HCT116 (cell line): ENCODE results near the gene CPEB3.

Experiments
- CBX3 ChIP-seq: IDR thresholded peaks from 2 replicates; pipeline ENCODE4 v1.6.1; 2012; ENCODE audit warnings: low read depth
- FOSL1 ChIP-seq: IDR thresholded peaks from 2 replicates; pipeline ENCODE4 v1.6.1; 2012; ENCODE audit warnings: low read depth
- POLR2A ChIP-seq: IDR thresholded peaks from 2 replicates; pipeline ENCODE4 v1.7.0; 2011; ENCODE audit warnings: borderline replicate concordance; ENCODE audit not compliant: insufficient read depth, insufficient read length; ENCODE audit errors: extremely low read depth
- POLR2AphosphoS5 ChIP-seq: IDR thresholded peaks from 2 replicates; pipeline ENCODE4 v1.6.1; 2011; ENCODE audit warnings: mild to moderate bottlenecking, low read depth, low read length, moderate library complexity
- SIN3A ChIP-seq: IDR thresholded peaks from 2 replicates; pipeline ENCODE4 v1.6.1; 2012; ENCODE audit warnings: low read depth
- ZNF274 ChIP-seq: fragments of 200-500 bp; sonication (Bioruptor generic); IDR thresholded peaks from 2 replicates; pipeline ENCODE4 v1.6.1; 2014; ENCODE audit warnings: mild to moderate bottlenecking, low read depth, low read length, inconsistent platforms
- TF ChIP-seq, protein P1 (sequence below), 3 experiments: fragments of 200-600 bp in 1 of 3; sonication (generic) in 1 of 3; IDR thresholded peaks in 2 of 3; conservative IDR thresholded peaks in 1 of 3; 2 replicates each; pipeline ENCODE4 v1.5.1; 2012 to 2017; ENCODE audit warnings: low read depth in 2 of 3, low read length in 2 of 3, antibody characterized with exemption in 1 of 3, borderline replicate concordance in 1 of 3, control low read depth in 1 of 3, mild to moderate bottlenecking in 1 of 3, mixed read lengths in 1 of 3, mixed run types in 1 of 3, moderate library complexity in 1 of 3; ENCODE audit not compliant: insufficient read depth in 1 of 3
- TF ChIP-seq, protein P2 (sequence below): IDR thresholded peaks from 2 replicates; pipeline ENCODE4 v1.6.1; 2012; ENCODE audit warnings: low read depth
- TF ChIP-seq, protein P3 (sequence below): IDR thresholded peaks from 2 replicates; pipeline ENCODE4 v1.6.1; 2012

DNA sequence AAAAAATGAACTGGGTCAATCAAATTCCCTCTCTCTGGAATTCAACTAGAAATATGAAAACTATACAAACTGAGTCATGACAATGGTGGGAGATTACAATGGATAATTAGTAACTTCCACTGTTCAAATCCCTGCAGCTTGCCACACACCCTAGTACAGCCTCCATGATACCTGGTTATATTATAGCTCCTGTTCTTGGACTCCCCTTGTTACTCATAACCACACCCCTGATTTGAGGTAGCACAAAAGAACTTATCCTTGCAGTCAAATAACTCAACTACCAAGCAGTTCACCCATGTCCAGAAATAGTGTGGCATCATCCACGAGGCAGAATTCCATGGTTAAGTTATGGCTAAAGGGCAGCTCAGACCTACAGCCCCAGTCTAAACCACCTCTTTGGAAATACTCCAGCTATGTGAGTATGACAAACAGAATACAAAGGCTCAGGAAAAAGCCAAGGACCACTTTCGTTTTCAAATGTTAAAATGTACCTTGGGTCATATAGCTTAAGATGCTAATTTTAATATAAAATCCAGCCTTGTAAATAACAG is 164.7 kb downstream of the CPEB3 start:
- TF ChIP-seq SIN3A (no peak), POLR2AphosphoS5 (no peak), CBX3 (no peak), ZNF274 (no peak), FOSL1 (no peak), POLR2A (no peak)
- TF ChIP-seq, protein P1, sequence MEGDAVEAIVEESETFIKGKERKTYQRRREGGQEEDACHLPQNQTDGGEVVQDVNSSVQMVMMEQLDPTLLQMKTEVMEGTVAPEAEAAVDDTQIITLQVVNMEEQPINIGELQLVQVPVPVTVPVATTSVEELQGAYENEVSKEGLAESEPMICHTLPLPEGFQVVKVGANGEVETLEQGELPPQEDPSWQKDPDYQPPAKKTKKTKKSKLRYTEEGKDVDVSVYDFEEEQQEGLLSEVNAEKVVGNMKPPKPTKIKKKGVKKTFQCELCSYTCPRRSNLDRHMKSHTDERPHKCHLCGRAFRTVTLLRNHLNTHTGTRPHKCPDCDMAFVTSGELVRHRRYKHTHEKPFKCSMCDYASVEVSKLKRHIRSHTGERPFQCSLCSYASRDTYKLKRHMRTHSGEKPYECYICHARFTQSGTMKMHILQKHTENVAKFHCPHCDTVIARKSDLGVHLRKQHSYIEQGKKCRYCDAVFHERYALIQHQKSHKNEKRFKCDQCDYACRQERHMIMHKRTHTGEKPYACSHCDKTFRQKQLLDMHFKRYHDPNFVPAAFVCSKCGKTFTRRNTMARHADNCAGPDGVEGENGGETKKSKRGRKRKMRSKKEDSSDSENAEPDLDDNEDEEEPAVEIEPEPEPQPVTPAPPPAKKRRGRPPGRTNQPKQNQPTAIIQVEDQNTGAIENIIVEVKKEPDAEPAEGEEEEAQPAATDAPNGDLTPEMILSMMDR (IDR thresholded peaks at IDR 0.05 in 2 of 3, conservative IDR thresholded peaks at IDR 0.05 in 1 of 3; ENCODE audit: borderline replicate concordance in 1 of 3, insufficient read depth in 1 of 3, low read depth in 2 of 3, low read length in 2 of 3) = no peak
- TF ChIP-seq, protein P2, sequence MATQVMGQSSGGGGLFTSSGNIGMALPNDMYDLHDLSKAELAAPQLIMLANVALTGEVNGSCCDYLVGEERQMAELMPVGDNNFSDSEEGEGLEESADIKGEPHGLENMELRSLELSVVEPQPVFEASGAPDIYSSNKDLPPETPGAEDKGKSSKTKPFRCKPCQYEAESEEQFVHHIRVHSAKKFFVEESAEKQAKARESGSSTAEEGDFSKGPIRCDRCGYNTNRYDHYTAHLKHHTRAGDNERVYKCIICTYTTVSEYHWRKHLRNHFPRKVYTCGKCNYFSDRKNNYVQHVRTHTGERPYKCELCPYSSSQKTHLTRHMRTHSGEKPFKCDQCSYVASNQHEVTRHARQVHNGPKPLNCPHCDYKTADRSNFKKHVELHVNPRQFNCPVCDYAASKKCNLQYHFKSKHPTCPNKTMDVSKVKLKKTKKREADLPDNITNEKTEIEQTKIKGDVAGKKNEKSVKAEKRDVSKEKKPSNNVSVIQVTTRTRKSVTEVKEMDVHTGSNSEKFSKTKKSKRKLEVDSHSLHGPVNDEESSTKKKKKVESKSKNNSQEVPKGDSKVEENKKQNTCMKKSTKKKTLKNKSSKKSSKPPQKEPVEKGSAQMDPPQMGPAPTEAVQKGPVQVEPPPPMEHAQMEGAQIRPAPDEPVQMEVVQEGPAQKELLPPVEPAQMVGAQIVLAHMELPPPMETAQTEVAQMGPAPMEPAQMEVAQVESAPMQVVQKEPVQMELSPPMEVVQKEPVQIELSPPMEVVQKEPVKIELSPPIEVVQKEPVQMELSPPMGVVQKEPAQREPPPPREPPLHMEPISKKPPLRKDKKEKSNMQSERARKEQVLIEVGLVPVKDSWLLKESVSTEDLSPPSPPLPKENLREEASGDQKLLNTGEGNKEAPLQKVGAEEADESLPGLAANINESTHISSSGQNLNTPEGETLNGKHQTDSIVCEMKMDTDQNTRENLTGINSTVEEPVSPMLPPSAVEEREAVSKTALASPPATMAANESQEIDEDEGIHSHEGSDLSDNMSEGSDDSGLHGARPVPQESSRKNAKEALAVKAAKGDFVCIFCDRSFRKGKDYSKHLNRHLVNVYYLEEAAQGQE = no peak
- TF ChIP-seq, protein P3, sequence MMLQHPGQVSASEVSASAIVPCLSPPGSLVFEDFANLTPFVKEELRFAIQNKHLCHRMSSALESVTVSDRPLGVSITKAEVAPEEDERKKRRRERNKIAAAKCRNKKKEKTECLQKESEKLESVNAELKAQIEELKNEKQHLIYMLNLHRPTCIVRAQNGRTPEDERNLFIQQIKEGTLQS = no peak
